Measurements from ENCODE around the gene VKORC1L1. TPM values are rescaled to one million over a fixed set of nuclear protein-coding genes. Genes with fewer than 3 reads are reported as not detected.

The VKORC1L1 gene
- total and polyA plus RNA-seq, 2 of the 8 experiments (the other 6 are each of a cell fraction or from before 2014, with no cell fraction given): 12.7 to 45.3 TPM

DNA sequence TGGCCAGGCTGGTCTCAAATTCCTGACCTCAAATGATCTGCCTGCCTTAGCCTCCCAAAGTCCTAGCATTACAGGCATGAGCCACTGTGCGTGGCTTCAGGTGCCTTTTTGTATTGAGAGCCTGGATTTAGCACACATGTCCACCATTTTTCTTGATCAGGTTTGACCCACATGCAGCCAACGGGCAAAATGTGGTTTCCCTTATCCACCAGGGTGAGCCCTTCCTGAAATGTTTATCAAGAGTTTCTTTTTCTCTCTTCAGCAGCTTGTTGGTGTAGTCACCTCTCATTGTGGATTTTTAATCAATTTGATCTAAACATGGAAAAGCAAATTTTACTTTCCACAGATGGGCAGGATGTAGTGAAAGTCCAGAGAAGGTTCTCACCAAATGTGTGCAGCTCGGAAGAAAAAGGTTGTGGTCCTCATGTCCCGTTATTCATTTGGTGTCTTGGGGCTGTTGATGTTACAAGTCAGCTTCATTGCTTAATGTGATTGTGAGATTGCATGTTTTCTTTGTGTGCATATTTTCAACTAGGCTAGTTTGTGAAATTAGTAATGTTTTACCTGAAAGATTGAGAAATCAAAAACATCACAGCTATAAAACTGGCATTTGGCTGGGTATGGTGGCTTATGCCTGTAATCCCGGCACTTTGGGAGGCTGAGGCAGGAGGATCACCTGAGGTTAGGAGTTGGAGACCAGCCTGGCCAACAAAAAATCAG lies 80.3 kb downstream of the VKORC1L1 start:
- DNase-seq (ENCODE audit: low read depth in 1 of 2, low spot score in 2 of 2): no peak
- ChIA-PET POLR2A (ENCODE audit: partially characterized antibody) (interaction anchor here (0.8 to 2.7 kb wide), 2 partner anchors 10 to 82 kb away, joined by 3 to 13 read pairs; no protein-coding TSS in a partner anchor), CTCF (ENCODE audit: partially characterized antibody) (interaction anchor here (0.7 to 0.8 kb wide), 2 partner anchors 9 to 60 kb away, joined by 3 read pairs; no protein-coding TSS in a partner anchor)
- TF ChIP-seq SP2 (IDR thresholded peaks at IDR 0.05; ENCODE audit: low read length) (no peak), RBBP5 (IDR thresholded peaks at IDR 0.05; ENCODE audit: borderline replicate concordance, low read depth, low read length) (no peak), KDM1A (IDR thresholded peaks at IDR 0.05; ENCODE audit: borderline replicate concordance, low read length) (no peak), BRCA1 (IDR thresholded peaks at IDR 0.05; ENCODE audit: low read depth, low read length) (no peak), JUN (IDR thresholded peaks at IDR 0.05; ENCODE audit: low read depth, low read length) (no peak), TCF12 (IDR thresholded peaks at IDR 0.05; ENCODE audit: low read depth, low read length) (no peak), TEAD4 (IDR thresholded peaks at IDR 0.05; ENCODE audit: low read depth, low read length) (no peak), CBX5 (IDR thresholded peaks at IDR 0.05; ENCODE audit: low read depth, low read length) (no peak), SIRT6 (IDR thresholded peaks at IDR 0.05; ENCODE audit: low read length) (no peak)
- Histone ChIP-seq H3K4me3 (ENCODE audit: extremely low read depth in 1 of 4, insufficient read depth in 2 of 4, low read depth in 3 of 4, low read length in 4 of 4) (no peak overlapping the region), H4K5ac (ENCODE audit: insufficient read length, low read depth, low read length) (no peak overlapping the region), H3K56ac (replicated peaks; ENCODE audit: insufficient read length, low read depth, low read length) (no peak overlapping the region), H3K14ac (ENCODE audit: insufficient read length) (no peak overlapping the region), H3K36me3 (ENCODE audit: control insufficient read depth in 2 of 4, insufficient read depth in 4 of 4, low read length in 3 of 4) (peaks cover 6 to 17% (median 10%) of the 10 kb centered on the region in 4 experiments; a peak in 6 of 8 replicates), H3K23ac (ENCODE audit: insufficient read length) (no peak overlapping the region), H3K79me1 (ENCODE audit: low read depth, low read length) (no peaks in the 10 kb centered on the region), H3K4me1 (replicated peaks in 1 of 4; ENCODE audit: control insufficient read depth in 3 of 4, insufficient read depth in 4 of 4, low read length in 3 of 4) (no peaks in the 10 kb centered on the region), H2AFZ (ENCODE audit: low read length) (no peak overlapping the region), H3K4me2 (ENCODE audit: insufficient read depth in 1 of 2, low read depth in 2 of 2, low read length in 2 of 2) (no peak overlapping the region), H4K20me1 (replicated peaks in 1 of 2; ENCODE audit: control insufficient read depth in 1 of 2, insufficient read depth in 2 of 2, low read length in 2 of 2) (peaks cover 0 to 2% of the 10 kb centered on the region in 2 experiments), H2BK20ac (ENCODE audit: low read length) (no peak overlapping the region), H4K8ac (ENCODE audit: extremely low read depth, insufficient read depth, low read length) (no peak overlapping the region), H3K79me2 (ENCODE audit: control insufficient read depth in 1 of 2, insufficient read depth in 2 of 2, low read length in 2 of 2) (no peaks in the 10 kb centered on the region), H3K18ac (ENCODE audit: extremely low read depth, low read length) (no peak overlapping the region), H2BK5ac (ENCODE audit: low read depth, low read length) (no peak overlapping the region), H3K9ac (replicated peaks in 1 of 4; ENCODE audit: extremely low read depth in 1 of 4, low read depth in 3 of 4, low read length in 3 of 4) (no peak overlapping the region), H3K27me3 (replicated peaks in 1 of 4; ENCODE audit: control insufficient read depth in 3 of 4, extremely low read depth in 1 of 4, insufficient read depth in 3 of 4, low read length in 3 of 4) (no peaks in the 10 kb centered on the region), H3K4ac (replicated peaks; ENCODE audit: insufficient read length, low read depth, low read length) (no peak overlapping the region), H2AK5ac (ENCODE audit: low read depth, low read length) (no peak overlapping the region), H2BK12ac (ENCODE audit: low read depth, low read length) (no peak overlapping the region), H2BK120ac (replicated peaks; ENCODE audit: low read depth, low read length) (no peak overlapping the region), H3K9me3 (ENCODE audit: insufficient read depth in 2 of 2, low read depth in 1 of 2, low read length in 1 of 2) (no peaks in the 10 kb centered on the region), H3K23me2 (ENCODE audit: low read depth, low read length) (no peaks in the 10 kb centered on the region), H3K27ac (ENCODE audit: low read depth, low read length) (no peak overlapping the region), H4K91ac (replicated peaks; ENCODE audit: insufficient read length, low read length) (no peak overlapping the region), H2BK15ac (ENCODE audit: low read length) (no peak overlapping the region)
- no peak for FAIRE-seq
- 92% methylated on average over 5 of the region's 5 CpGs; no CpG with 5 or more reads in 1 of the 2 experiments for WGBS, 2 experiments (ENCODE audit: extremely low coverage in 1 of 2, insufficient coverage in 1 of 2, insufficient read length in 1 of 2, insufficient replicate concordance in 2 of 2, low coverage in 1 of 2, low lambda C conversion rate in 2 of 2, missing lambda C conversion rate in 1 of 2)
